Endodermal cell (in vitro differentiated cells): ENCODE data around the gene CC2D1A. TPM values are rescaled to one million over a fixed set of nuclear protein-coding genes. Genes with fewer than 3 reads are reported as not detected.
A peak's percentile ranks its signal among the peaks of the same experiment; 100 is the strongest.

ENCODE experiments used
- DNase-seq: peaks from one replicate; pipeline ENCODE4 v3.0.0-alpha.2; 2017
- H3K27ac ChIP-seq: 2 replicates; pipeline ENCODE4 v1.5.1; 2013; ENCODE audit warnings: mild to moderate bottlenecking, low read depth, low read length, moderate library complexity
- H3K27me3 ChIP-seq: 2 replicates; pipeline ENCODE4 v1.6.1; 2013; ENCODE audit warnings: mild to moderate bottlenecking, low read length, moderate library complexity; ENCODE audit not compliant: insufficient read depth, control insufficient read depth, poor library complexity, severe bottlenecking
- H3K36me3 ChIP-seq: 2 replicates; pipeline ENCODE4 v1.7.0; 2013; ENCODE audit warnings: mild to moderate bottlenecking, low read length, moderate library complexity; ENCODE audit not compliant: control insufficient read depth, insufficient read depth
- H3K4me1 ChIP-seq: one replicate; pipeline ENCODE4 v1.7.0; 2013; ENCODE audit warnings: low read length; ENCODE audit not compliant: control insufficient read depth, insufficient read depth
- H3K4me3 ChIP-seq: 2 replicates; pipeline ENCODE4 v1.5.1; 2013; ENCODE audit warnings: mild to moderate bottlenecking, low read length, moderate library complexity
- H3K9ac ChIP-seq: 2 replicates; pipeline ENCODE4 v1.6.1; 2013; ENCODE audit warnings: mild to moderate bottlenecking, low read length, moderate library complexity; ENCODE audit not compliant: poor library complexity, severe bottlenecking; ENCODE audit errors: extremely low read depth
- H3K9me3 ChIP-seq: 2 replicates; pipeline ENCODE4 v1.6.1; 2013; ENCODE audit warnings: mild to moderate bottlenecking, low read length, moderate library complexity; ENCODE audit not compliant: control insufficient read depth
- H3K27ac Mint-ChIP-seq: 2 replicates; pipeline ENCODE4 v1.8.0; 2020; ENCODE audit warnings: mixed read lengths
- H3K27me3 Mint-ChIP-seq: 2 replicates; pipeline ENCODE4 v1.8.0; 2021; ENCODE audit warnings: mild to moderate bottlenecking, mixed read lengths; ENCODE audit not compliant: insufficient read depth
- H3K36me3 Mint-ChIP-seq: 2 replicates; pipeline ENCODE4 v1.8.0; 2020; ENCODE audit warnings: low read depth, mixed read lengths
- H3K4me1 Mint-ChIP-seq: 2 replicates; pipeline ENCODE4 v1.8.0; 2020; ENCODE audit warnings: mixed read lengths
- H3K4me3 Mint-ChIP-seq: 2 replicates; pipeline ENCODE4 v1.8.0; 2020; ENCODE audit warnings: mild to moderate bottlenecking, moderate library complexity, mixed read lengths
- H3K9me3 Mint-ChIP-seq: 2 replicates; pipeline ENCODE4 v1.8.0; 2020; ENCODE audit warnings: mild to moderate bottlenecking, mixed read lengths
- WGBS, 2 experiments: methylation state at CpG; one replicate each; pipeline versions ENCODE4 v1.1.5 to v1.1.7; 2013; ENCODE audit warnings: missing lambda C conversion rate in 2 of 2, mixed read lengths in 1 of 2; ENCODE audit not compliant: insufficient coverage in 1 of 2, insufficient read length in 1 of 2; 5-methylcytosine and 5-hydroxymethylcytosine counted together
- total RNA-seq, 2 donors: library from RNA; stranded (reverse); fragmentation: NEBNext Ultra II Directional in 1 of 2; extraction: Animal tissue kit (Norgen Biotek cat#: 25700) in 1 of 2; gene quantifications; 2 replicates in 1 of 2; 3 replicates in 1 of 2; pipeline ENCODE4 v1.2.1, GENCODE V29; 2021
- TF ChIP-seq, protein P1 (sequence below): fragments of 200-600 bp; sonication (generic); conservative IDR thresholded peaks from 2 replicates; pipeline ENCODE4 v1.5.0; 2021; ENCODE audit warnings: antibody characterized with exemption, mild to moderate bottlenecking

Gene CC2D1A
- total RNA-seq, 2 donors from 2014 or later: 45.1 to 55.9 TPM

- H3K4me1 ChIP-seq: no peaks in the 10 kb centered on the region
- WGBS, 2 experiments: 80 to 89% methylated on average over 1 to 2 of the region's 2 CpGs
- TF ChIP-seq, protein P1, sequence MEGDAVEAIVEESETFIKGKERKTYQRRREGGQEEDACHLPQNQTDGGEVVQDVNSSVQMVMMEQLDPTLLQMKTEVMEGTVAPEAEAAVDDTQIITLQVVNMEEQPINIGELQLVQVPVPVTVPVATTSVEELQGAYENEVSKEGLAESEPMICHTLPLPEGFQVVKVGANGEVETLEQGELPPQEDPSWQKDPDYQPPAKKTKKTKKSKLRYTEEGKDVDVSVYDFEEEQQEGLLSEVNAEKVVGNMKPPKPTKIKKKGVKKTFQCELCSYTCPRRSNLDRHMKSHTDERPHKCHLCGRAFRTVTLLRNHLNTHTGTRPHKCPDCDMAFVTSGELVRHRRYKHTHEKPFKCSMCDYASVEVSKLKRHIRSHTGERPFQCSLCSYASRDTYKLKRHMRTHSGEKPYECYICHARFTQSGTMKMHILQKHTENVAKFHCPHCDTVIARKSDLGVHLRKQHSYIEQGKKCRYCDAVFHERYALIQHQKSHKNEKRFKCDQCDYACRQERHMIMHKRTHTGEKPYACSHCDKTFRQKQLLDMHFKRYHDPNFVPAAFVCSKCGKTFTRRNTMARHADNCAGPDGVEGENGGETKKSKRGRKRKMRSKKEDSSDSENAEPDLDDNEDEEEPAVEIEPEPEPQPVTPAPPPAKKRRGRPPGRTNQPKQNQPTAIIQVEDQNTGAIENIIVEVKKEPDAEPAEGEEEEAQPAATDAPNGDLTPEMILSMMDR: no peak
- H3K36me3 ChIP-seq: peaks cover 10% of the 10 kb centered on the region
- Mint-ChIP-seq H3K27ac (no peak overlapping the region), H3K9me3 (no peaks in the 10 kb centered on the region), H3K4me3 (no peak overlapping the region), H3K36me3 (peaks cover 7% of the 10 kb centered on the region), H3K4me1 (peaks cover 6% of the 10 kb centered on the region), H3K27me3 (peaks cover 6% of the 10 kb centered on the region)
- H3K9me3 ChIP-seq: no peaks in the 10 kb centered on the region
- H3K27ac ChIP-seq: no peak overlapping the region
- H3K9ac ChIP-seq: no peak overlapping the region
- DNase-seq: no peak
- H3K4me3 ChIP-seq: no peak overlapping the region
- no peaks in the 10 kb centered on the region for H3K27me3 ChIP-seq
These were observed 45.0 kb downstream of the CC2D1A start for GRCh38 chr19:13951043-13951442.

DNA sequence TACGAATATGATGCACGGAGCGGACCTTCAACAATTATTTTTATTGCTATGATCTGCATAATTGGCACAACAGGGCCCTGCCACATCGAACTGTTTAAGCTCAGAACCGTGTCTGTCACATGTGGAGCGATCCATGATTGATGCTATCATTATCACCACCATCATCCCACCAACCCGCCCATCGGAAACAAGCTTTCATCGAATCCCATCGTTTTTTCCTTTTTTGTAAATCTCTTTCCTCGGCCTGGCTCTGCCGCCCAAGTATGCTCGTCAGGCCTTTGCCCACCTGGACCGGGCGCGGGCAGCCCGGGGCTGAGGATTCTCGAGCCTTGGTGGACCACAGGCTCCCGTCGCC lies 45.8 kb downstream of the CC2D1A start:
- H3K9me3 Mint-ChIP-seq: no peaks in the 10 kb centered on the region
- Histone ChIP-seq H3K9ac (no peak overlapping the region), H3K4me1 (no peaks in the 10 kb centered on the region), H3K27ac (no peak overlapping the region), H3K27me3 (no peaks in the 10 kb centered on the region), H3K9me3 (no peaks in the 10 kb centered on the region), H3K4me3 (peak overlapping the region; percentile 41), H3K36me3 (peaks cover 17% of the 10 kb centered on the region)
- no peak overlapping the region for H3K27ac Mint-ChIP-seq
- peaks cover 6% of the 10 kb centered on the region for H3K4me1 Mint-ChIP-seq
- peak overlapping the region; percentile 76 for H3K4me3 Mint-ChIP-seq
- peaks cover 14% of the 10 kb centered on the region for H3K36me3 Mint-ChIP-seq
- TF ChIP-seq, protein P1: no peak
- DNase-seq: no peak
- H3K27me3 Mint-ChIP-seq: peaks cover 6% of the 10 kb centered on the region
- 23 to 26% methylated on average over 17 to 20 of the region's 20 CpGs for WGBS, 2 experiments

- H3K36me3 ChIP-seq: peaks cover 23% of the 10 kb centered on the region
- peak; percentile 99 for DNase-seq
- no peaks in the 10 kb centered on the region for H3K9me3 ChIP-seq
- Mint-ChIP-seq H3K4me3 (peak within 1 kb of the TSS; percentile 76), H3K27me3 (peaks cover 6% of the 10 kb centered on the region), H3K27ac (peak within 1 kb of the TSS; percentile 90), H3K9me3 (no peaks in the 10 kb centered on the region), H3K36me3 (peaks cover 16% of the 10 kb centered on the region), H3K4me1 (peaks cover 6% of the 10 kb centered on the region)
- TF ChIP-seq, protein P1: no peak
- no peaks in the 10 kb centered on the region for H3K27me3 ChIP-seq
- WGBS, 2 experiments: 0 to 1% methylated on average over 26 to 49 of the region's 65 CpGs
- peak within 1 kb of the TSS; percentile 94 for H3K4me3 ChIP-seq
- peak within 1 kb of the TSS; percentile 71 for H3K9ac ChIP-seq
- H3K27ac ChIP-seq: peak within 1 kb of the TSS; percentile 89
- H3K4me1 ChIP-seq: no peaks in the 10 kb centered on the region
These were observed 46.3 kb downstream of the CC2D1A start, which contains the start of gene DCAF15 for GRCh38 chr19:13952154-13952930. Gene DCAF15, plus strand, starts transcription at chr19:13952509. Its CDS starts 4 bp downstream, at chr19:13952513.
